Psoas muscle (tissue), 8 donors: ENCODE measurements around the gene NFKBIL1. TPM values are rescaled to one million over a fixed set of nuclear protein-coding genes. Genes with fewer than 3 reads are reported as not detected.

Source experiments
- ATAC-seq, 4 donors: fragments of 200-7000 bp; cut with Tn5 transposase; one replicate each; pipeline ENCODE4 v1.9.1; 2020; ENCODE audit warnings: moderate library complexity in 3 of 4, mild to moderate bottlenecking in 2 of 4
- DNase-seq, 2 donors: peaks; one replicate each; pipeline ENCODE4 v3.0.0-alpha.2; 2020
- H3K27ac ChIP-seq: fragments of 200-600 bp; one replicate; pipeline ENCODE4 v1.8.0; 2022
- H3K27me3 ChIP-seq, 3 donors: fragments of 200-600 bp in 1 of 3; one replicate each; pipeline versions ENCODE4 v1.6.1 to v1.8.0; 2013 to 2022; ENCODE audit warnings: low read length in 2 of 3, mild to moderate bottlenecking in 2 of 3, moderate library complexity in 1 of 3; ENCODE audit not compliant: insufficient read depth in 3 of 3
- H3K36me3 ChIP-seq, 2 donors: fragments of 200-600 bp in 1 of 2; one replicate each; pipeline versions ENCODE4 v1.6.1 to v1.8.0; 2013 to 2022; ENCODE audit warnings: low read depth in 1 of 2, mild to moderate bottlenecking in 1 of 2, moderate library complexity in 1 of 2; ENCODE audit not compliant: insufficient read depth in 1 of 2
- H3K4me1 ChIP-seq: fragments of 200-600 bp; one replicate; pipeline ENCODE4 v1.8.0; 2022
- H3K4me3 ChIP-seq: fragments of 200-600 bp; one replicate; pipeline ENCODE4 v1.8.0; 2022; ENCODE audit warnings: mild to moderate bottlenecking
- H3K9me3 ChIP-seq: fragments of 200-600 bp; one replicate; pipeline ENCODE4 v1.8.0; 2022
- CTCF ChIP-seq: fragments of 200-600 bp; IDR thresholded peaks from one replicate; pipeline ENCODE4 v1.8.0; 2022; ENCODE audit warnings: antibody characterized with exemption
- WGBS, 3 donors: extraction: QIAGEN DNeasy Blood & Tissue Kit; methylation state at CpG; one replicate each; pipeline versions ENCODE4 v1.1.6 to v1.1.7; 2013; 5-methylcytosine and 5-hydroxymethylcytosine counted together
- intact Hi-C, 2 donors: fragments of 100-400 bp; cut with DNase I; formaldehyde crosslinking; loops; one replicate each; pipeline versions ENCODE4 v1.11.0 to v1.14.2; 2022
- polyA plus RNA-seq, 3 donors: library from polyadenylated mRNA; stranded (reverse); fragments of 200-250 nt; gene quantifications; one replicate each; pipeline ENCODE4 v1.2.3, GENCODE V29; 2013
- total RNA-seq, 4 donors: library from RNA; stranded (reverse); fragmentation: NEBNext Ultra II Directional in 2 of 4; extraction: Animal tissue kit (Norgen Biotek cat#: 25700) in 2 of 4; gene quantifications; one replicate each; pipeline versions ENCODE4 v1.2.1 to v1.2.4, GENCODE V29; 2021 to 2023
- donor health status: healthy with polysubstance abuse.
- donor health status: DM: no; HTN: no; CAD: no; lungs with moderate emphysema.
- donor health status: Bipolar disorder and iron deficiency.
- donor health status: healthy.
- donor health status: DM: yes; HTN: yes; CAD: no.
- donor health status: DM: no; HTN: no; CAD: no.
- donor health status: DM: no; HTN: no; CAD: no.
- donor health status: DM: yes; HTN: yes; CAD: no.

NFKBIL1 gene
- total and polyA plus RNA-seq, 7 donors = 13.7 to 29.3 (median 19.1) TPM

GRCh38 chr6:31543639-31544038 is 3.8 kb upstream of the NFKBIL1 start:
- peaks cover 36% of the 10 kb centered on the region for H3K4me1 ChIP-seq
- DNase-seq (no peak), ATAC-seq (no peak)
- H3K36me3 ChIP-seq = peaks cover 13 to 18% of the 10 kb centered on the region in 2 donors
- H3K9me3 ChIP-seq = no peaks in the 10 kb centered on the region
- H3K4me3 ChIP-seq = no peak overlapping the region
- TF ChIP-seq CTCF = no peak
- H3K27ac ChIP-seq = no peak overlapping the region
- no peaks in the 10 kb centered on the region for H3K27me3 ChIP-seq
- intact Hi-C loops = loop anchor here (5.0 to 10.0 kb wide), 4 partner anchors 46 to 421 kb away; partner anchors contain the start of genes EHMT2 (in 1 of the 2) and MICB (in 1 of the 2)
- WGBS, 3 donors = 93 to 96% (median 94%) methylated on average over 6 of the region's 6 CpGs

- intact Hi-C loops = loop anchor here (5.0 to 10.0 kb wide), 8 partner anchors 38 to 420 kb away; partner anchors contain the start of genes LTB (in 2 of the 2), AIF1 (in 1 of the 2), C6orf47 (in 1 of the 2) and EHMT2 (in 1 of the 2)
- ATAC-seq = no peak
- H3K27me3 ChIP-seq = no peaks in the 10 kb centered on the region
- no peak for TF ChIP-seq CTCF
- DNase-seq = no peak
- peaks cover 7 to 18% of the 10 kb centered on the region in 2 donors for H3K36me3 ChIP-seq
- H3K27ac ChIP-seq = no peak overlapping the region
- no peak overlapping the region for H3K4me3 ChIP-seq
- no peaks in the 10 kb centered on the region for H3K9me3 ChIP-seq
- 53 to 56% (median 56%) methylated on average over 2 of the region's 2 CpGs for WGBS, 3 donors
- H3K4me1 ChIP-seq = peaks cover 30% of the 10 kb centered on the region
Measured at GRCh38 chr6:31544676-31545075, 2.7 kb upstream of the NFKBIL1 start.

- no peak for TF ChIP-seq CTCF
- H3K4me3 ChIP-seq = no peak overlapping the region
- H3K27ac ChIP-seq = no peak overlapping the region
- H3K9me3 ChIP-seq = no peaks in the 10 kb centered on the region
- no peaks in the 10 kb centered on the region for H3K27me3 ChIP-seq
- intact Hi-C loops = loop anchor here (5.0 to 10.0 kb wide), 7 partner anchors 37 to 420 kb away; partner anchors contain the start of genes LTB (in 2 of the 2), AIF1 (in 1 of the 2), C6orf47 (in 1 of the 2) and EHMT2 (in 1 of the 2)
- peaks cover 24% of the 10 kb centered on the region for H3K4me1 ChIP-seq
- no peak for DNase-seq
- ATAC-seq = no peak
- H3K36me3 ChIP-seq = peaks cover 4 to 18% of the 10 kb centered on the region in 2 donors
- 61 to 69% (median 66%) methylated on average over 7 of the region's 7 CpGs for WGBS, 3 donors
Measured at GRCh38 chr6:31545291-31545690, 2.1 kb upstream of the NFKBIL1 start.

- DNase-seq (peak; percentile 88 to 92), ATAC-seq (peak; percentile 80 to 84 (median 82))
- intact Hi-C loops = loop anchor here (1.0 to 10.0 kb wide), 9 partner anchors 36 to 418 kb away; partner anchors contain the start of genes LTB (in 2 of the 2), AIF1 (in 1 of the 2), C6orf47 (in 1 of the 2) and EHMT2 (in 1 of the 2)
- 4 to 8% (median 6%) methylated on average over 11 of the region's 11 CpGs for WGBS, 3 donors
- peak within 1 kb of the TSS; percentile 71 for H3K4me3 ChIP-seq
- H3K27ac ChIP-seq = peak within 1 kb of the TSS; percentile 86
- no peaks in the 10 kb centered on the region for H3K27me3 ChIP-seq
- peaks cover 2 to 29% of the 10 kb centered on the region in 2 donors for H3K36me3 ChIP-seq
- TF ChIP-seq CTCF = peak; percentile 94
- no peaks in the 10 kb centered on the region for H3K9me3 ChIP-seq
- peaks cover 19% of the 10 kb centered on the region for H3K4me1 ChIP-seq
Measured at GRCh38 chr6:31546339-31546957, 960 bp upstream of the NFKBIL1 start, which contains the start of gene ATP6V1G2. Gene ATP6V1G2 (minus strand): TSS chr6:31546608. CDS start chr6:31546559, 49 bp downstream.
